Measurements from ENCODE around the gene RPRD1B.

- TF ChIP-seq POLR2AphosphoS5 (IDR thresholded peaks at IDR 0.05; ENCODE audit: low read depth, low read length), result no peak
- TF ChIP-seq POLR2A (IDR thresholded peaks at IDR 0.05; ENCODE audit: low read depth, low read length), result no peak
- no peak for TF ChIP-seq POU2F2 (IDR thresholded peaks at IDR 0.05; ENCODE audit: low read depth, low read length)
- no peak for TF ChIP-seq TAF1 (IDR thresholded peaks at IDR 0.05; ENCODE audit: low read depth, low read length)
- TF ChIP-seq PAX5 (IDR thresholded peaks at IDR 0.05; ENCODE audit: insufficient read depth, low read length, severe bottlenecking), result no peak
- TF ChIP-seq SPI1 (IDR thresholded peaks at IDR 0.05; ENCODE audit: low read depth, low read length), result no peak
These were observed 39.9 kb downstream of the RPRD1B start for GRCh38 chr20:38073307-38074071.
